ENCODE results near the gene TRAIP.
"Not testable (repeated sequence)": the region's sequence is repeated elsewhere in the genome, so short reads cannot be mapped to it uniquely, and the experiment has no call there.

TRAIP gene, protein sequence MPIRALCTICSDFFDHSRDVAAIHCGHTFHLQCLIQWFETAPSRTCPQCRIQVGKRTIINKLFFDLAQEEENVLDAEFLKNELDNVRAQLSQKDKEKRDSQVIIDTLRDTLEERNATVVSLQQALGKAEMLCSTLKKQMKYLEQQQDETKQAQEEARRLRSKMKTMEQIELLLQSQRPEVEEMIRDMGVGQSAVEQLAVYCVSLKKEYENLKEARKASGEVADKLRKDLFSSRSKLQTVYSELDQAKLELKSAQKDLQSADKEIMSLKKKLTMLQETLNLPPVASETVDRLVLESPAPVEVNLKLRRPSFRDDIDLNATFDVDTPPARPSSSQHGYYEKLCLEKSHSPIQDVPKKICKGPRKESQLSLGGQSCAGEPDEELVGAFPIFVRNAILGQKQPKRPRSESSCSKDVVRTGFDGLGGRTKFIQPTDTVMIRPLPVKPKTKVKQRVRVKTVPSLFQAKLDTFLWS

GRCh38 chr3:49856181-49857005, at the start of gene TRAIP:
Gene TRAIP (minus strand): TSS chr3:49856564. CDS start chr3:49856453, 111 bp downstream.
- DNase-seq = peak; percentile 94

GRCh38 chr3:49904448-49904847, 48.1 kb upstream of the TRAIP start:
- not testable (repeated sequence) for DNase-seq

- peak; percentile 52 for DNase-seq
Measured at GRCh38 chr3:49903451-49904424, 47.4 kb upstream of the TRAIP start, which contains the start of gene MST1R. Gene MST1R (minus strand): TSS chr3:49903873. CDS start chr3:49903609, 264 bp downstream.

DNA sequence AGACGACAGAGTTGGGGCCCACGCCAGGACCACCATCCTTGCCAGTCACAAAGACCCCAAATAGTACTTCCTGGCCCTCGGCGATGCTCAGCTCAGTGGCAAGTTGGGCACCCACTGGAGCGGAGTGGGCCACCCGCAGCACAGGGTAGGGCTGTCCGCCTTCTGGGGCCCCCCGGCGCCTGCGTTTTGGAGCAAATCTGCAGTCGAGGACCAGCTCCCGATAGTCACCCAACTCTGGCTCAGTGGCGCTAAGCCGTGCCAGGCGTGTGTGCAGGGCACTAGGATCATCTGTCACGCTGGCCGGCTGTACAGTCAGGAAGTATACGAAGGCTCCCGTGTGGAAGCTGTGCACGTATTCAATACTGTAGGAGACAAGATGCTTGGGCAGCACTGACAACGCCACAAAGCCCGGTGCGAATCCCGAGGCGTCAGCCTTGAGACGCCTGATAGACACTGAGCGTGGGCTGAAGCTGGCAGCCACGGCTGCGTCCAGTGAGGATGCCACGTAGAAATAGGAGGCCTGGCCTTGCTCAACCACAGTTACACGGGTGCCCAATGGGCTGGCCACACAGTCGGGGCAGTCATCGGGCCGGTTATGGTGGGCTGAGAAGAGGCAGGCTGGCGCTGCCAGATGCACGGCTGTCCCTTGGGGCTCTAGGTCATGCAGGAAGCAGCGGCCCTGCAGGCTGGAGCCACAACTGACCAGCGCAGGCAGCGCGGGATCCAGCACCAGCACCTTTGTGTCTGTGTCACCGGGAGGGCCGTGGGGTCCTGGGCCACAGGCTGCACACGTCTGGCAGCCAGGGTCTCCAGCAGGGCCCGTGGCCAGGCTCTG, 46.4 kb upstream of the TRAIP start:
- no peak for DNase-seq

- no peak for DNase-seq
Measured at GRCh38 chr3:49901366-49902339, 45.3 kb upstream of the TRAIP start.

GRCh38 chr3:49900491-49901153, 44.3 kb upstream of the TRAIP start:
- no peak for DNase-seq

GRCh38 chr3:49899815-49900214, 43.5 kb upstream of the TRAIP start:
- no peak for DNase-seq

GRCh38 chr3:49898991-49899390, 42.6 kb upstream of the TRAIP start:
- no peak for DNase-seq

DNA sequence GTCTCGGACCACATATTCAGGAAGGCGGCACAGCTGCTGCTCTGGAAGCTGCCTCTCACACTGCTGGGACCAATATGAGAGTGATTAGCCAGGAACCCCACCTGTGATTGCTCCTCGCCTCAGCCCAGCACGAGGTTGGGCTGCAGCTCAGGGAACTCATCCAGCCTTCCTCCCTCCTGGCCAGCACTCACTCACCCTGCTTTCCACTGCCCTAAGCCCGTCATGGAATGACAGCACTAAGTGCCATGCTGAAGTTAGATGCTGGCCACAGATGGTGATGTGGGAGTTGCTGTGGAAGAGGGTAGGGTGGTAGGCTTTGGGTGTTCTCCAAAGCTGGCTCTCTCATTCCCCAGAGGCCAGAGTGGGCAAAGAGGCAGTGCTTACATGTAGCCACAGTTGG, 40.0 kb upstream of the TRAIP start:
- DNase-seq = no peak

DNA sequence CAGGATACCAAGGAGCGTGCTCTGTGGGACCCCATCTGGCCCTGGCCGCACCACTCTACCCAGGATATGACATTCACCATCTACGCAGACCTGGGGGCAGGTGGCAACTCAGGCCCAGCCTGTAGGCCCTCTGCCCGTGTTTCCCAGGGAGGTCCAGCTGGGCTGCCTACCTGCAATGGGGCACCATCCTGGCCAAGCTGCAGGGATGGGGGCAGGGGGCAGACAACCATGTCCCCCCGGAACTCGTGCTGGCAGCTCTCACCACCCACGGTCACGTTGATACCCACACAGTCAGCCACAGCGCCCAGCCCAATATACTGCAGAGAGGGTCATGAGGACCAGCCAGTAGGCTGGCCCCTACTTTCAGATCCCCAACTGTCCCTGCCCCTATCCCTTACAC, 39.4 kb upstream of the TRAIP start:
- no peak for DNase-seq

- no peak for DNase-seq
Measured at GRCh38 chr3:49889296-49889695, 32.9 kb upstream of the TRAIP start.

GRCh38 chr3:49886922-49887265, 30.5 kb upstream of the TRAIP start:
- DNase-seq = no peak

- DNase-seq = no peak
Measured at GRCh38 chr3:49883998-49884397, 27.6 kb upstream of the TRAIP start.

DNA sequence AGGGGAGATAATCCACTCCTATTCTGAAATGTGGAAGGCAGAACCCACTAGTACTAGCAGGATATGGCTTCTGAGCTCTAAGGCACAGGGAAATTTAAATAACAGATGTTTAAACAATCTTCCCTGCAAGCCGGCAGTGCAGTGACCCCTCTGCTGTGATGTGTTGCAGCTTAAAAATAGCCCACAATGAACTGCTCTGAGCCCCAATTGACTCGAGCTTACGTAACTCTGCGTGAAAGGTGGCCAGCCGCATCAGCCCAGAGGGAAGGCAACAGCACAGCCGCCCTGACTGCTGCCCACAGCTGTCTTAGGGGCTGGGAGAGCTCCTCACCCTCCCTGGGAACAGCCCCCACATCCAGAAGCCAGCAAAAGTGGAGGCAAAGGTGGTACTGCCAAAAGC, 25.8 kb upstream of the TRAIP start:
- DNase-seq = no peak

GRCh38 chr3:49880581-49881315, 24.4 kb upstream of the TRAIP start:
- no peak for DNase-seq

DNA sequence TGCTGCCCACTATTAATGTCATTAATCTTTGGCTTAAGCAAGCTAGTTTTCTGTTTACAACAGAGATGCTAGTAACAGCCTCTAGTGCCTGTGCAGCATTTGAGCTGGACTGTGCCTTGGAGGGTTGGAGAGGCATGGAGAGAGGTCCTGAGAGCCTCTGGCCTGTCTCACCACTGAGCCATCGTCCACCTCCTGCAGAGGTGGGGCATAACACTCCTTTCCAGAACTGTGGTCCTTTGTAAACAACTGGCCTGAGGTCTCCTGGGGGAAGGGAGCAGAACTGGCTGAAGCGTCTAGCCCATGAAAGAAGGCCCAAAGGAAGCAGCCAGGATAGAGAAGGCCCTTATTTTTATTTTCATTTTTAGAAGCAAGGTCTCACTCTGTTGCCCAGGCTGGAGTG, 23.4 kb upstream of the TRAIP start:
- DNase-seq = no peak

DNA sequence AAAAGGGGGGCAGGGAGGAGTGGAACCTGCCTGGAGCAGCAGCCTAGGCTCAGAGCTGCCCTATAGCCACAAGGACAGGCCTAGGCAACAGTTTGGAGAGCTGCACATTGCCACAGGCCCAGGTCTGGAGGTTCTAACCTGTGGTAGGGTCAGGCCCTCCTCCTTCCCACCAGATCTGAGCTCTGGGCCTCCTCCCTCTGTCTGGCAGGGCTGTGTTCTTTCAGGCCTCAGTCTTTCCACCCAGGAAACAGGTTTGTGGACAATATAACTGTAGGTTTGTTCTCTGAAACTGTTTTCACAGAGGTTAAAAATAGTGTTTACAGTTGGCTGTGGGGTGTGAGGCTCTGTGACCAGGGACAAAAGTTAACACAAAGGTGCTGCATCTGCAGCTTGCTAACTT, 22.3 kb upstream of the TRAIP start:
- no peak for DNase-seq

GRCh38 chr3:49877716-49878115, 21.4 kb upstream of the TRAIP start:
- no peak for DNase-seq

GRCh38 chr3:49876567-49876966, 20.2 kb upstream of the TRAIP start:
- no peak for DNase-seq

Measured in inflammatory macrophage treated with lipopolysaccharide for 4 hours (primary cell).